Left ventricle myocardium superior (tissue), 1 donor: ENCODE results near the gene TRAF3IP1. TPM values are rescaled to one million over a fixed set of nuclear protein-coding genes. Genes with fewer than 3 reads are reported as not detected.

ENCODE experiments used
- total RNA-seq: library from RNA; stranded (reverse); fragmentation: NEBNext Ultra II Directional; extraction: Animal tissue kit (Norgen Biotek cat#: 25700); gene quantifications from one replicate; pipeline ENCODE4 v1.2.1, GENCODE V29; 2021
- donor health status: DM: no; HTN: yes; CAD: no; lungs with severe emphysema.

The TRAF3IP1 gene
- total RNA-seq, 1 donor from 2014 or later = 13.8 TPM

Other genes with a start within 250 kb of the TRAF3IP1 start
- not detected for gene ESPNL, start 220.2 kb upstream of the TRAF3IP1 start, total RNA-seq
- 22.0 TPM for gene KLHL30, start 181.8 kb upstream of the TRAF3IP1 start, total RNA-seq
- not detected for gene ERFE, start 161.5 kb upstream of the TRAF3IP1 start, total RNA-seq
- gene ILKAP, start 116.8 kb upstream of the TRAF3IP1 start, total RNA-seq = 26.7 TPM
- gene HES6, start 80.5 kb upstream of the TRAF3IP1 start, total RNA-seq = 2.7 TPM
- gene PER2, start 31.9 kb upstream of the TRAF3IP1 start, total RNA-seq = 4.5 TPM
- 60.2 TPM for gene ASB1, start 106.4 kb downstream of the TRAF3IP1 start, total RNA-seq